Osteoblast (primary cell): ENCODE measurements around the gene B4GALNT3. TPM values are rescaled to one million over a fixed set of nuclear protein-coding genes. Genes with fewer than 3 reads are reported as not detected.
"Not testable (repeated sequence)": the region's sequence is repeated elsewhere in the genome, so short reads cannot be mapped to it uniquely, and the experiment has no call there.

Experiments
- DNase-seq: peaks from one replicate; pipeline ENCODE4 v3.0.0; 2011; ENCODE audit warnings: low spot score, mixed read lengths; ENCODE audit not compliant: insufficient read length; ENCODE audit errors: missing footprints
- H2AFZ ChIP-seq: 2 replicates; pipeline ENCODE4 v1.6.0; 2011; ENCODE audit warnings: mild to moderate bottlenecking, low read length
- H3K27ac ChIP-seq: 2 replicates; pipeline ENCODE4 v1.5.1; 2011; ENCODE audit warnings: mild to moderate bottlenecking, low read depth, low read length, moderate library complexity
- H3K27me3 ChIP-seq: 2 replicates; pipeline ENCODE4 v1.6.0; 2012; ENCODE audit warnings: mild to moderate bottlenecking, control low read depth, inconsistent platforms, low read length, moderate library complexity; ENCODE audit not compliant: insufficient read depth
- H3K36me3 ChIP-seq: 2 replicates; pipeline ENCODE4 v1.5.1; 2011; ENCODE audit warnings: mild to moderate bottlenecking, low read length, control low read depth, moderate library complexity; ENCODE audit not compliant: insufficient read depth
- H3K4me1 ChIP-seq: 2 replicates; pipeline ENCODE4 v1.5.1; 2011; ENCODE audit warnings: mild to moderate bottlenecking, low read length, control low read depth, moderate library complexity; ENCODE audit not compliant: insufficient read depth
- H3K4me2 ChIP-seq: 2 replicates; pipeline ENCODE4 v1.6.0; 2011; ENCODE audit warnings: mild to moderate bottlenecking, low read length; ENCODE audit not compliant: insufficient read depth
- H3K4me3 ChIP-seq: fragments of 200-600 bp; sonication (generic); 3 replicates; pipeline ENCODE4 v1.5.1; 2012; ENCODE audit warnings: mild to moderate bottlenecking, low read length, inconsistent platforms; ENCODE audit not compliant: insufficient read depth
- H3K79me2 ChIP-seq: 2 replicates; pipeline ENCODE4 v1.6.0; 2012; ENCODE audit warnings: mild to moderate bottlenecking, low read length, control low read depth, inconsistent platforms; ENCODE audit not compliant: insufficient read depth
- H3K9me3 ChIP-seq: 2 replicates; pipeline ENCODE4 v1.5.1; 2011; ENCODE audit warnings: low read depth, low read length, control low read depth
- H4K20me1 ChIP-seq: 2 replicates; pipeline ENCODE4 v1.6.0; 2012; ENCODE audit warnings: mild to moderate bottlenecking, low read length, control low read depth; ENCODE audit not compliant: insufficient read depth
- CTCF ChIP-seq: IDR thresholded peaks from 2 replicates; pipeline ENCODE4 v1.5.1; 2011; ENCODE audit warnings: mild to moderate bottlenecking, low read depth, low read length, moderate library complexity; ENCODE audit errors: extremely low read depth
- total RNA-seq: library from RNA; depleted of rRNA; stranded (reverse); fragments of >200 nt; gene quantifications from 2 replicates; pipeline ENCODE4 v1.2.3, GENCODE V29; 2012

B4GALNT3 gene
- 0.29 and 0.36 TPM in 2 replicates for total RNA-seq

GRCh38 chr12:459430-460258 lies at the start of gene B4GALNT3:
TSS of gene B4GALNT3 (plus strand) at chr12:459939. CDS start at chr12:460377, 438 bp downstream.
- peaks cover 94% of the 10 kb centered on the region for H3K27me3 ChIP-seq

GRCh38 chr12:414859-415258 lies 44.9 kb upstream of the B4GALNT3 start:
- TF ChIP-seq CTCF: no peak

More at GRCh38 chr12:459430-460258, at the start of gene B4GALNT3:
- Histone ChIP-seq H3K4me2 (peak within 1 kb of the TSS; percentile 59), H3K4me3 (peak within 1 kb of the TSS; percentile 51), H3K9me3 (no peaks in the 10 kb centered on the region), H3K27ac (no peak within 1 kb of the TSS), H3K36me3 (no peaks in the 10 kb centered on the region), H2AFZ (peak within 1 kb of the TSS; percentile 56), H3K4me1 (peaks cover 5% of the 10 kb centered on the region), H4K20me1 (no peaks in the 10 kb centered on the region), H3K79me2 (no peaks in the 10 kb centered on the region)
- no peak for TF ChIP-seq CTCF
- peak; percentile 94 for DNase-seq

GRCh38 chr12:418432-418831 lies 41.3 kb upstream of the B4GALNT3 start:
- DNase-seq: no peak
- no peak overlapping the region for H2AFZ ChIP-seq
- H3K36me3 ChIP-seq: peaks cover 8% of the 10 kb centered on the region
- H3K4me3 ChIP-seq: no peak overlapping the region
- TF ChIP-seq CTCF: no peak
- H3K4me1 ChIP-seq: no peaks in the 10 kb centered on the region
- no peaks in the 10 kb centered on the region for H4K20me1 ChIP-seq
- H3K79me2 ChIP-seq: no peaks in the 10 kb centered on the region
- no peak overlapping the region for H3K27ac ChIP-seq
- no peak overlapping the region for H3K4me2 ChIP-seq
- H3K9me3 ChIP-seq: no peaks in the 10 kb centered on the region
- no peaks in the 10 kb centered on the region for H3K27me3 ChIP-seq

More at GRCh38 chr12:414859-415258, 44.9 kb upstream of the B4GALNT3 start:
- Histone ChIP-seq H3K4me1 (no peaks in the 10 kb centered on the region), H3K36me3 (peaks cover 15% of the 10 kb centered on the region), H3K4me2 (no peak overlapping the region), H3K9me3 (no peaks in the 10 kb centered on the region), H3K27ac (no peak overlapping the region), H4K20me1 (no peaks in the 10 kb centered on the region), H3K79me2 (no peaks in the 10 kb centered on the region), H2AFZ (no peak overlapping the region), H3K27me3 (no peaks in the 10 kb centered on the region), H3K4me3 (no peak overlapping the region)
- no peak for DNase-seq

- no peak for DNase-seq
- Histone ChIP-seq H3K36me3 (peaks cover 6% of the 10 kb centered on the region), H3K27me3 (no peaks in the 10 kb centered on the region), H3K4me3 (no peak overlapping the region), H3K79me2 (no peaks in the 10 kb centered on the region), H2AFZ (no peak overlapping the region), H3K9me3 (no peaks in the 10 kb centered on the region), H3K4me2 (no peak overlapping the region), H3K27ac (no peak overlapping the region), H3K4me1 (no peaks in the 10 kb centered on the region), H4K20me1 (no peaks in the 10 kb centered on the region)
- TF ChIP-seq CTCF: no peak
Observed at GRCh38 chr12:422526-422925, 37.2 kb upstream of the B4GALNT3 start.

GRCh38 chr12:435737-436136 lies 24.0 kb upstream of the B4GALNT3 start:
- DNase-seq, H3K79me2 ChIP-seq, H3K36me3 ChIP-seq: not testable (repeated sequence)

More at GRCh38 chr12:435737-436136, 24.0 kb upstream of the B4GALNT3 start:
- H3K4me2 ChIP-seq, H4K20me1 ChIP-seq, H3K4me3 ChIP-seq, H3K27me3 ChIP-seq, H3K4me1 ChIP-seq, H2AFZ ChIP-seq, H3K9me3 ChIP-seq, H3K27ac ChIP-seq: not testable (repeated sequence)
